PC-3 (cell line): ENCODE data around the gene CPA2. TPM values are rescaled to one million over a fixed set of nuclear protein-coding genes. Genes with fewer than 3 reads are reported as not detected.
A peak's percentile ranks its signal among the peaks of the same experiment; 100 is the strongest.

ENCODE experiments used
- ATAC-seq: fragments of 200-7000 bp; cut with Tn5 transposase; 2 replicates; pipeline ENCODE4 v1.9.1; 2020; ENCODE audit warnings: mild to moderate bottlenecking, moderate library complexity
- BruUV-seq: library from RNA; stranded (reverse); fragments of 400-500 nt; replicated peaks from 2 replicates; lab custom pipeline; 2021; lab: Mats Ljungman, UMichigan
- CTCF ChIA-PET: fragments of 300-600 bp; sonication (Branson Sonifier 250); formaldehyde crosslinking; loops from one replicate; lab custom pipeline; 2022; ENCODE audit warnings: antibody characterized with exemption; lab: Charles Lee
- POLR2A ChIA-PET: fragments of 300-600 bp; sonication (Branson Sonifier 250); formaldehyde crosslinking; loops from one replicate; lab custom pipeline; 2022; ENCODE audit warnings: antibody characterized with exemption; ENCODE audit not compliant: unreplicated experiment; lab: Charles Lee
- DNase-seq: peaks from one replicate; pipeline ENCODE4 v3.0.0-alpha.2; 2015
- H2AFZ ChIP-seq: fragments of 300-600 bp; sonication (generic); 2 replicates; pipeline ENCODE4 v1.6.0; 2016; ENCODE audit warnings: antibody characterized with exemption, low read length
- H3F3A ChIP-seq: fragments of 300-600 bp; sonication (generic); one replicate; pipeline ENCODE4 v1.6.0; 2017; ENCODE audit warnings: antibody characterized with exemption, low read length, control low read depth, mild to moderate bottlenecking; ENCODE audit not compliant: unreplicated experiment
- H3K27ac ChIP-seq: fragments of 300-600 bp; sonication (generic); 2 replicates; pipeline ENCODE4 v1.5.1; 2016; ENCODE audit warnings: mild to moderate bottlenecking, low read length
- H3K27me3 ChIP-seq: fragments of 300-600 bp; sonication (generic); 2 replicates; pipeline ENCODE4 v1.6.1; 2016; ENCODE audit warnings: low read length, mixed read lengths
- H3K36me3 ChIP-seq: fragments of 300-600 bp; sonication (generic); 2 replicates; pipeline ENCODE4 v1.6.1; 2016; ENCODE audit warnings: low read depth, mixed run types, low read length, mixed read lengths
- H3K4me1 ChIP-seq: fragments of 300-600 bp; sonication (generic); 2 replicates; pipeline ENCODE4 v1.5.1; 2016; ENCODE audit warnings: low read length; ENCODE audit not compliant: insufficient read depth
- H3K4me2 ChIP-seq: fragments of 300-600 bp; sonication (generic); 2 replicates; pipeline ENCODE4 v1.6.0; 2016; ENCODE audit warnings: low read length
- H3K4me3 ChIP-seq: fragments of 300-600 bp; sonication (generic); 2 replicates; pipeline ENCODE4 v1.5.1; 2016; ENCODE audit warnings: mild to moderate bottlenecking, low read length, mixed read lengths
- H3K79me2 ChIP-seq: fragments of 300-600 bp; sonication (generic); 2 replicates; pipeline ENCODE4 v1.6.1; 2017; ENCODE audit warnings: low read length, mixed read lengths
- H3K9ac ChIP-seq: fragments of 300-600 bp; sonication (generic); 2 replicates; pipeline ENCODE4 v1.6.0; 2016; ENCODE audit warnings: mild to moderate bottlenecking, low read length
- H3K9me2 ChIP-seq: fragments of 300-600 bp; sonication (generic); replicated peaks from 2 replicates; pipeline ENCODE4 v1.6.1; 2016; ENCODE audit warnings: mixed run types, low read length, mixed read lengths
- H3K9me3 ChIP-seq: fragments of 300-600 bp; sonication (generic); 2 replicates; pipeline ENCODE4 v1.6.1; 2016; ENCODE audit warnings: low read length, mixed read lengths
- H4K20me1 ChIP-seq: fragments of 300-600 bp; sonication (generic); 2 replicates; pipeline ENCODE4 v1.6.1; 2016; ENCODE audit warnings: low read length, mixed read lengths
- EZH2 ChIP-seq: fragments of 300-600 bp; sonication (generic); IDR thresholded peaks from one replicate; pipeline ENCODE4 v1.6.1; 2017; ENCODE audit warnings: antibody characterized with exemption, mild to moderate bottlenecking, low read length; ENCODE audit not compliant: unreplicated experiment
- EZH2phosphoT487 ChIP-seq: fragments of 300-600 bp; sonication (generic); IDR thresholded peaks from 2 replicates; pipeline ENCODE4 v1.6.1; 2018; ENCODE audit warnings: mild to moderate bottlenecking, antibody characterized with exemption, low read length, borderline replicate concordance
- intact Hi-C: fragments of 100-400 bp; cut with micrococcal nuclease; formaldehyde crosslinking; loops from 2 replicates; pipeline ENCODE4 v1.9.0; 2023
- total RNA-seq: library from RNA; depleted of rRNA; stranded (reverse); fragments of >200 nt; gene quantifications from 2 replicates; pipeline ENCODE4 v1.2.3, GENCODE V29; 2014
- TF ChIP-seq, protein P1 (sequence below): fragments of 300-600 bp; sonication (generic); conservative IDR thresholded peaks from 2 replicates; pipeline ENCODE4 v1.5.1; 2017; ENCODE audit warnings: antibody characterized with exemption, low read depth, mild to moderate bottlenecking, low read length

CPA2 gene
- total RNA-seq, 1 experiment from 2014 or later = not detected

DNA sequence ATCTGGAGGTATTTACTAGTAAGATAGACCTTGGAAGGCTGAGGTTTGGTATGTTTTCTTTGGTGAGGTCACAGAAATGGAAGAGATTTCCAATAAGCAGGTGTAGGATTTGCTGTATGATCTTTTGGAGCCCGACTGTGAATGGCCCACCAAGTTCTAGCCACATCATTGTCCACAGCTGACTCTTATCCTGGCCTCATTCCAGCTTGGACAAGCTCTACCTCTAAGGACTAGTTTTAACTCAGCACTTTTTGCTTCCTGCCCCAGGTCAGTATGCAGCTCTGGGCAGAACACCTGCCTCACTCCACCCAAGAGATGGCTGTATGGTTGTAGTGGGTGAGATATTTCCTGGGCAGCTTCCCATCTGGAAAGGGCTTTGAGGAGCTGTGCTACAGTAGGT lies 20.2 kb downstream of the CPA2 start:
- TF ChIP-seq, protein P1, sequence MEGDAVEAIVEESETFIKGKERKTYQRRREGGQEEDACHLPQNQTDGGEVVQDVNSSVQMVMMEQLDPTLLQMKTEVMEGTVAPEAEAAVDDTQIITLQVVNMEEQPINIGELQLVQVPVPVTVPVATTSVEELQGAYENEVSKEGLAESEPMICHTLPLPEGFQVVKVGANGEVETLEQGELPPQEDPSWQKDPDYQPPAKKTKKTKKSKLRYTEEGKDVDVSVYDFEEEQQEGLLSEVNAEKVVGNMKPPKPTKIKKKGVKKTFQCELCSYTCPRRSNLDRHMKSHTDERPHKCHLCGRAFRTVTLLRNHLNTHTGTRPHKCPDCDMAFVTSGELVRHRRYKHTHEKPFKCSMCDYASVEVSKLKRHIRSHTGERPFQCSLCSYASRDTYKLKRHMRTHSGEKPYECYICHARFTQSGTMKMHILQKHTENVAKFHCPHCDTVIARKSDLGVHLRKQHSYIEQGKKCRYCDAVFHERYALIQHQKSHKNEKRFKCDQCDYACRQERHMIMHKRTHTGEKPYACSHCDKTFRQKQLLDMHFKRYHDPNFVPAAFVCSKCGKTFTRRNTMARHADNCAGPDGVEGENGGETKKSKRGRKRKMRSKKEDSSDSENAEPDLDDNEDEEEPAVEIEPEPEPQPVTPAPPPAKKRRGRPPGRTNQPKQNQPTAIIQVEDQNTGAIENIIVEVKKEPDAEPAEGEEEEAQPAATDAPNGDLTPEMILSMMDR = no peak
- TF ChIP-seq EZH2 (no peak), EZH2phosphoT487 (no peak)
- CTCF ChIA-PET = interaction anchor here (0.7 kb wide), 1 partner anchor 76 kb away, joined by 3 read pairs; no protein-coding TSS in a partner anchor

DNA sequence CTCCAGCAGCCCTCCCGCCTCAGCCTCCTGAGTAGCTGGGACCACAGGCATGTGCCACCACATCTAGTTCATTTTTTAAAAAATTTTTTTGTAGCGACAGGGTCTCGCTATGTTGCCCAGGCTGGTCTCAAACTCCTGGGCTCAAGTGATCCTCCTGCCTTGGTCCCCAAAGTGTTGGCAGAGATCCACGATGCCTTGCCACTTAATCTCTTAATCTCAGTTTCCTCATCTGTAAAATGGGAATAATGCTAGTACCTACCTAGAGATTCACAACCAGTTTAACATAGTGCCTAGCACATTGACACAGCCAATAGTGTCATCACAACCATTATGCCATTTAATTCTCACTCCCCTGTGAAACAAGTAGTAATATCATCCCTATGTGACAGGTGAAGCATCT lies 21.5 kb downstream of the CPA2 start:
- Histone ChIP-seq H2AFZ (no peak overlapping the region), H3K4me2 (no peak overlapping the region), H3K4me3 (no peak overlapping the region), H3K27ac (no peak overlapping the region), H3K9me3 (no peaks in the 10 kb centered on the region), H3K36me3 (no peaks in the 10 kb centered on the region), H3K9me2 (no peaks in the 10 kb centered on the region), H3F3A (no peaks in the 10 kb centered on the region), H3K4me1 (peaks cover 32% of the 10 kb centered on the region), H4K20me1 (no peaks in the 10 kb centered on the region), H3K27me3 (no peaks in the 10 kb centered on the region), H3K79me2 (no peaks in the 10 kb centered on the region), H3K9ac (no peak overlapping the region)
- DNase-seq (no peak), ATAC-seq (no peak)
- ChIA-PET CTCF (no interaction called here), POLR2A (interaction anchor here (0.6 kb wide), 1 partner anchor 9 kb away, joined by 19 read pairs; no protein-coding TSS in a partner anchor)
- TF ChIP-seq, protein P1 = no peak
- TF ChIP-seq EZH2phosphoT487 (no peak), EZH2 (no peak)
- BruUV-seq = no TSS peak
- intact Hi-C loops = no loop called here

More for the DNA sequence above, 20.2 kb downstream of the CPA2 start:
- Histone ChIP-seq H3F3A (no peaks in the 10 kb centered on the region), H3K9me3 (no peaks in the 10 kb centered on the region), H2AFZ (no peak overlapping the region), H3K27me3 (no peaks in the 10 kb centered on the region), H3K4me2 (no peak overlapping the region), H3K9ac (no peak overlapping the region), H3K9me2 (no peaks in the 10 kb centered on the region), H3K36me3 (no peaks in the 10 kb centered on the region), H3K79me2 (no peaks in the 10 kb centered on the region), H3K27ac (no peak overlapping the region), H3K4me1 (peaks cover 24% of the 10 kb centered on the region), H3K4me3 (no peak overlapping the region), H4K20me1 (no peaks in the 10 kb centered on the region)
- POLR2A ChIA-PET = no interaction called here
- no peak for ATAC-seq
- peak; percentile 19 for DNase-seq
- BruUV-seq = no TSS peak
- intact Hi-C loops = no loop called here

DNA sequence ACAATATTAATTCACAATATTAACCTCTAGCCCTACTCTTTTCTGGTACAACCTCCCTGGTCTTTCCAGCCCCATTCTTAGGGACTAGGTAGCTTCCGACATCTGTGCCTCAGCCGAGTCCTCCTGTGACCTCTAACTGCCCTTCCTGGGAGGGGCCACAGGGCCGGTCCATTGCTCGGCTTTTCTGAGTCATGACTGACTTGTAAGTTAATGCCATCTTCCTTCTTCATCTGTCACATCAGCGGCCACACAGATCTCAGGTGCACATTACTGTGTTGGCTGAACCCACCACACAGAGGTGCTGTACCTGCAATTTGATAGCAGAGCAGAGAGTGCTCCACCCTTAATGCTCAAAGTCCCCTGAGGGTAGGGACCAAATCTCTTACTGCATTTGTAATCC lies 22.2 kb downstream of the CPA2 start:
- no peaks in the 10 kb centered on the region for H3F3A ChIP-seq
- no TSS peak for BruUV-seq
- DNase-seq = peak; percentile 4
- H4K20me1 ChIP-seq = no peaks in the 10 kb centered on the region
- H3K27me3 ChIP-seq = no peaks in the 10 kb centered on the region
- H3K9me3 ChIP-seq = no peaks in the 10 kb centered on the region
- intact Hi-C loops = no loop called here
- ChIA-PET CTCF (no interaction called here), POLR2A (no interaction called here)
- no peak overlapping the region for H3K27ac ChIP-seq
- no peak for ATAC-seq
- H3K4me1 ChIP-seq = peaks cover 39% of the 10 kb centered on the region
- TF ChIP-seq, protein P1 = no peak
- TF ChIP-seq EZH2phosphoT487 (no peak), EZH2 (no peak)
- 0 out of 2 replicates have a peak, but pooled peaks cover 4% of the 10 kb centered on the region for H3K79me2 ChIP-seq
- no peaks in the 10 kb centered on the region; the same call in 1 of the 2 replicates for H3K36me3 ChIP-seq
- H3K9ac ChIP-seq = no peak overlapping the region
- H3K9me2 ChIP-seq = no peaks in the 10 kb centered on the region
- no peak overlapping the region for H3K4me3 ChIP-seq
- no peak overlapping the region for H3K4me2 ChIP-seq
- H2AFZ ChIP-seq = no peak overlapping the region
